SU-DHL-6 (cell line): ENCODE measurements around the gene C16orf89.

Experiments used
- EZH2phosphoT487 ChIP-seq: fragments of 200-600 bp; sonication (generic), shearing (Covaris generic); conservative IDR thresholded peaks from 2 replicates; pipeline ENCODE4 v1.6.1; 2018; ENCODE audit warnings: mild to moderate bottlenecking, antibody characterized with exemption, low read length, moderate library complexity, mixed read lengths
- TF ChIP-seq, protein P1 (sequence below): fragments of 200-600 bp; sonication (generic); IDR thresholded peaks from one replicate; pipeline ENCODE4 v1.5.1; 2017; ENCODE audit warnings: antibody characterized with exemption, mild to moderate bottlenecking, low read length, moderate library complexity; ENCODE audit not compliant: insufficient read depth, poor library complexity, severe bottlenecking

DNA sequence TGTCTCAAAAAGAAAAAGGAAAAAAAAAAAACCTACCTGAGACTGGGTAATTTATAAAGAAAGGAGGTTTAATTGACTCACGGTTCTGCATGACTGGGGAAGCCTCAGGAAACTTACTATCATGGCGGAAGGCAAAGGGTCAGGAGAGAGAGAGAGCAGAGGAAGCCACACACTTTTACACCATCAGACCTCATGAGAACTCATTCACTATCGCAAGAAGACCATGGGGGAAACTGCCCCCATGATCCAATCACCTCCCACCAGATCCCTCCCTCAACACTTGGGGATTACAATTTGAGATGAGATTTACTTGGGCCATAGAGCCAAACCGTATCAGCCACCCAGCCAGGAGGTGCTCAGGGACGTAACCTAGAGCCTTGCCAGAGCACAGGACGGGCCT is 52.9 kb downstream of the C16orf89 start:
- TF ChIP-seq EZH2phosphoT487, result no peak
- TF ChIP-seq, protein P1, sequence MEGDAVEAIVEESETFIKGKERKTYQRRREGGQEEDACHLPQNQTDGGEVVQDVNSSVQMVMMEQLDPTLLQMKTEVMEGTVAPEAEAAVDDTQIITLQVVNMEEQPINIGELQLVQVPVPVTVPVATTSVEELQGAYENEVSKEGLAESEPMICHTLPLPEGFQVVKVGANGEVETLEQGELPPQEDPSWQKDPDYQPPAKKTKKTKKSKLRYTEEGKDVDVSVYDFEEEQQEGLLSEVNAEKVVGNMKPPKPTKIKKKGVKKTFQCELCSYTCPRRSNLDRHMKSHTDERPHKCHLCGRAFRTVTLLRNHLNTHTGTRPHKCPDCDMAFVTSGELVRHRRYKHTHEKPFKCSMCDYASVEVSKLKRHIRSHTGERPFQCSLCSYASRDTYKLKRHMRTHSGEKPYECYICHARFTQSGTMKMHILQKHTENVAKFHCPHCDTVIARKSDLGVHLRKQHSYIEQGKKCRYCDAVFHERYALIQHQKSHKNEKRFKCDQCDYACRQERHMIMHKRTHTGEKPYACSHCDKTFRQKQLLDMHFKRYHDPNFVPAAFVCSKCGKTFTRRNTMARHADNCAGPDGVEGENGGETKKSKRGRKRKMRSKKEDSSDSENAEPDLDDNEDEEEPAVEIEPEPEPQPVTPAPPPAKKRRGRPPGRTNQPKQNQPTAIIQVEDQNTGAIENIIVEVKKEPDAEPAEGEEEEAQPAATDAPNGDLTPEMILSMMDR, result no peak
